Hepatic stellate cell (primary cell): Measurements from ENCODE around the gene CYSTM1.
A peak's percentile ranks its signal among the peaks of the same experiment; 100 is the strongest.

Experiments used
- DNase-seq: peaks from one replicate; pipeline ENCODE4 v3.0.0; 2011; ENCODE audit warnings: low spot score

The CYSTM1 gene

GRCh38 chr5:140213370-140213983 is 38.5 kb downstream of the CYSTM1 start:
- no peak for DNase-seq

DNA sequence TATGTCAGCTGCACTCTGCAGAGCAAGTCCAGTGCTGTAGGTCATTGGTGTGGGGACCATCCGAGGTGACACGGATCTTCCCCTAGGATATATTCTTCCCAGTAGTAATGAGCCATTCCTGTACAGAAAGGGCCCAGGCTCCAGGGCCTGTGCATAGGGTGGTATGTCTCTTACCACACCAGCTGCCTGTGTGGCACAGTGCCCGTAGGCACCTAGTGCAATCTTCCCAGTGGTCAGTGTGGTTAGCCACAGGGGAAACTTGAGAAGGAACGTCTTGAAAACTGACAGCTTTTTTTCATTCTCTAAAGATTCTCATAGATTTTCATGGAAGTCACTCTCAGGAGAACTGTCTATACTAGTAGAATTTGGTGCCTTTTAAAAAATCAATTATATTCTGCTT is 39.8 kb downstream of the CYSTM1 start:
- DNase-seq: no peak

DNA sequence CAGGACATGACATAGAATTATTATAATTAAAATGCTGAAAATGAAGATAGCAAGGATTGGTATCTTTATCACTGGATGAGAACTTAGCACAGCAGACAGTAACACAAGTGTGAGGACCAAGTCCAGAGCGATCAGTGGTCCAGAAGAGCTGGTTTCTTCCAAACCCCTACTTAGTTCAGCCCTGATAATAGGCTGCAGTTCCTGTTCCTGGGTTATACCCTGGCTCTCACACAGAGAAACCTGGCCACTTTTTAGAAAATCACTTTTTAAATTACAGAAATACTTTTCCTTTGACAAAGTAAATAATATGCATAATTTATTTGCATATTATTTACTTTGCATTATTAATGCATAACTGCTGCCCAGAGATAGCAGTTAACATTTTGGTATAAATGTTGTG is 40.3 kb downstream of the CYSTM1 start:
- no peak for DNase-seq

DNA sequence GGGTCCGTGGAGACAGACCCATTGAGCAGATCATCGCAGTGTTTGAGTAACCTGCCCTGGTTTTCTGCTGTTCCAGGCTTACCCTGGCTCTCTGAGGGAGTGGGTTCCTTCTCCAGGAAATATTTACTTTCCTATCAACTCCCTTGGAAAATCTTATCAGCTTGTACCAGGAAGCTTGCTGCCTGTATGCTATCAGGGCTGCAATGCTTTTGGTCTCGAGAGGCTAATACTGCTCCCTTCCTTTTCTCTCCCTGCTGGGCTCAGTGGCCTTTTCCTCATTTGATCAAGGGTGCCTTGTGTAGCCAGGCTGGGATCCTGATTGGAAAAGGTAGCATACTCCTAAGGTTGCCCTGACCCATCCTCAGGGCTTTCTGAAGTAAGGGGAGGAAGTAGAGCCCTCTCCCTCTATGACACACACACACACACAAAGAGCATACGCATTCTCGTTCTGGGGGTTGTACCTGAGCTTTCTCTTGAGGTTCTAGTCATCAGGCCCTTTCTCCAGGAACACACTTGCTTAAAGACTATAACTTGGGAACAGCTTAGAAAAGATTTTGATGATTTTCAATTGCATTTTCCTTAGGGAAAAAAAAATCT is 41.6 kb downstream of the CYSTM1 start:
- no peak for DNase-seq

- DNase-seq: no peak
Observed at GRCh38 chr5:140217299-140218026, 42.5 kb downstream of the CYSTM1 start.

GRCh38 chr5:140219068-140219991 is 44.3 kb downstream of the CYSTM1 start:
- no peak for DNase-seq

DNA sequence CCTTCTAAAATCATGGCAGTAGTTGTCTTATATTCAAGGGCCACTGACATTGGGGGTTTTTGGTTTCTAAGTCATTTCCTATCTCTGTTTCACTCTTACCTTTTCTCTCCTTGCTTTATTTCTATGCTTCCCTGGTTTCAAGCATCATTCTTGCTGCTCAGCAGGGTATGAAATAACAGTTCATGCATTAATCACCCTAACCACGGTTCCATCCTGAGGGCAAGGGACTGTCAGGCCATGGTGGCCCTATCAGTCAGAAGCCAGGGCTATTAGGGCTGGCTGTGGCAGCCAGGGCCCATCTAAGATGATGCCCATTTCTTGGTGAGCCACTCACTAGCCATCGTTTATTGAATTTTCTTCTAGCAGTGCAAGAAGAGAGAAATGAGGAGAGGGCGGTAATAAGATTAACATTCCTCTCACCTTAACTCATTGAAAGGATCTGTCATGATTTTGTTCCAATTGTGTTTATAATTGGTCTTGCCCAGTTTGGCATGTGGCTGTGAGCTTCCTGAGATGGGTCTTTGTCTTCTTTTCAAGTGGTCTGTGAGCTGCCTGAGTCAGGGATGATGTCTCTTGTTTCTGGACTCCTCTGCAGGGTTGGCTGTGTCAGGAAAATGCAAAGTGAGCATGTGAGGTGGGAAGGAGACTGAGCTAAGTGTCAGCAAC is 45.2 kb downstream of the CYSTM1 start:
- no peak for DNase-seq

DNA sequence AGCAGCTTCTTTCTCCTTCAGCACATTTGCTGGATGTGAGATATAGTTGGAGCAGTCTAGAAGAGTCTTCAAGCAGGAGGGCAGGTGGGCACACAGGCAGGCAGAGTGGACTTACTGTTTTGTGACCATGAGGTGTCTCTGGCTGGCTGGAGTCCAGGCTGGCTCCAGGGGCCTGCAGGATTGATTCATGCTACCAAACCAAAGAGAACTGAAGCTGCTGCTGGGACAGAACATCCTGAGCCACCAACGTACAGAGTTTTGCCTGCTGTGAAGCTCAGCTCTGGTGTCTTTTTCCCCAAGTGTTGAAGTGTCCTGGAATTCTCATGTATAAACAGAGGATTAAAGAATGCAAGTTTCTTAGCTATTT is 45.7 kb downstream of the CYSTM1 start:
- DNase-seq: no peak

- peak; percentile 68 for DNase-seq
Observed at GRCh38 chr5:140221697-140222223, 46.8 kb downstream of the CYSTM1 start.

DNA sequence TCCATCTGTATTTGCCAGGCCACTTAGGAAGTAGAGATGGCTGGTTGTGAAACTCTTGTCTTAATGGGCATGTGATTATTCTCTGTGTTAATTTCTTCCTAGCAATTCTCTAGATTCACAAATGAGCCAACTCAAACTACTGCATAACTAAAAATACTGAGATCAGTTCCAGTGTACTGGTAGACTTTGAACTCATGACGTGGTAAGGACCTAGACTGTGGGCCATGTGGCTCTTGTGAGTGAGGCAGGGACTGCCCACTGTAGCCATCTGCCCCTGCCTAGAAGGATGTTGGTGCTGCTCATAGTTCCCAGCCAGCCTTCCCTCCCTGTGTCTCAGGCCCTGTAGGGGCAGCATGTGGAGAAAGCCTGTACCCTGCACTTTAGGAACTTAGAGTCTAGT is 47.4 kb downstream of the CYSTM1 start:
- no peak for DNase-seq

GRCh38 chr5:140223567-140223966 is 48.6 kb downstream of the CYSTM1 start:
- DNase-seq: no peak

DNA sequence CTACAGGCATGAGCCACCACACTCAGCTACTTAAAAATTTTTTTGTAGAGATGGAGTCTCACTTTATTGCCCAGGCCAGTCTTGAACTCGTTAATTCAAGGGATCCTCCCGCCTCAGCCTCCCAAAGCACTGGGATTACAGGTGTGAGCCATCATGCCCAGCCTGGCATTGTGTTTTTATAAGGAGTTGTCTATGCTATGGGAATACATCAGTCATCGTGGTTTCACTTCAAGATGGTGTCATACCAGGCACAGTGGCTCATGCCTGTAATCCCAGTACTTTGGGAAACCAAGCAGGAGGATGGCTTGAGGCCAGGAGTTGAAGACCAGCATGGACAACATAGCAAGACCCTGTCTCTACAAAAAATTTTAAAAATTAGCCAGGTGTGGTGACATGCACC is 49.7 kb downstream of the CYSTM1 start:
- DNase-seq: no peak

DNA sequence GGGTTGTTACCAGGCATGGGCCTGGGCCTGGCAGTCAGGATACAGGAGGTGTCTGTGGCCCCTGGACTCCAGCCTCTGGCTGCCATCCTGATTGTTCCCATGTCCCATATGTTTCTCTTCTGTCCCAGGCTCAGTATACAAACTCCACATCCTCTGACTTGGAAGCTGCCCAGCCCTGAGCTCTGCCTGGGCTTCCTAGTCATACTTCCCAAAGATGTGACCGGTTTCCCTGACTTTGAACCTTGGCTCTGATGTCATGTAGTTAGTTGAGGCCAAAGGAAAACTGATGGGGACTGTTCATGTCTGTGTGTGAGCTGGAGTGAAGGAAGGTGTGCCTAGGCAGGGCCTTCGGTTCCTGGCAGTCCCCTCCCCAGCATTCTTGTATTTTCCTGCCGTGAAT is 50.4 kb downstream of the CYSTM1 start:
- no peak for DNase-seq

- no peak for DNase-seq
Observed at GRCh38 chr5:140227046-140227445, 52.1 kb downstream of the CYSTM1 start.

- no peak for DNase-seq
Observed at GRCh38 chr5:140228364-140228837, 53.4 kb downstream of the CYSTM1 start.

GRCh38 chr5:140230373-140230772 is 55.4 kb downstream of the CYSTM1 start:
- no peak for DNase-seq

DNA sequence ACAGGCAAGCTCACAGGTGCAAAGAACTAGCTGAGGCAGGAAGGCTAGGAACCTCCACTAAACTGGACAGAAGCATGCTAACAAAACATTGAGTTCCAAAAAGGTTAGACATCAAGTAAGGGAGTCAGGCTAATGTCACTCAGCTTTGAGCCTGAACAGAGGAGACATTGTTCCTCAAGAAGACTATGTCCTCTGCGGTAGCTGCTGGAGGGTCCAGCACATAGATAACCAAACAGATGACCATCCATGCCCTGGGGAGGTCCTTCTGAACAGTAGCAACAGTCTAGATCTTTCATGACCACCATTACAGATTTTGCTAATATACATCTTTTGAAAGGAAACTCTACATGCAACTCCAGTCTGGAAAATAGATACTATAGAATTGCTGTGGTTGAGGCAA is 57.7 kb downstream of the CYSTM1 start:
- DNase-seq: no peak

DNA sequence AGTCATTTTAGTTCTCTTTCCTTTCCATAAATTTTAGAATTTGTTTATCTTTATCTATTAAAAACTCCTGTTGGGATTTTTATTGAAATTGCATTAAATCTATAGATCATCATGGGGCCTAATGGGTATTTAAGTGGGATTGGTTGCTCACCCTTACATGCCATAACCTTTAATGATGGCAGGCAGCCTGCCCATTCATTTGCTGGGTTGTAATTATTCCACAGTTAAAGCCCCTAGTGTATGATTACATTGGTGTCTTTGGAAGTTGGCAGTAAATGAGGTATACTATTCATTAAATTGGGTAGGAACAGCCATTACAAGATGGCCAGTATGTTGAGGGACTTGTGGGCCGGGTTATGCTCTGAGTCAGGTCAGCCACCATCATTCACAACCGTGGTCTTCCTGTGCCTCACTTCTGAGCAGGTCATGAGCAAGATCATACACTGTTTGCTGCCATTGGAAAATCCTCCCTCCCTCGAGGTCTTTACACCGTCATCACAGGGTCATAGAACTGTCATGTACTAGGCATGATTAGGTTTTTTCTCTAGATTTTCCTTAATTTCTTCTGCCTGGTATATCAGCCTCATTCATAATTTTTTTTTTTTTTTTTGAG is 59.5 kb downstream of the CYSTM1 start:
- DNase-seq: no peak

- no peak for DNase-seq
Observed at GRCh38 chr5:140235791-140236551, 61.0 kb downstream of the CYSTM1 start.

- no peak for DNase-seq
Observed at GRCh38 chr5:140236891-140237598, 62.1 kb downstream of the CYSTM1 start.
